WTC11 (cell line): Measurements from ENCODE around the gene BNC1.

Source experiments
- ATF2 ChIP-seq: sonication (generic); formaldehyde crosslinking; IDR thresholded peaks from 2 replicates; pipeline ENCODE4 v1.8.1; 2022; ENCODE audit warnings: low read depth, missing genetic modification reagents, borderline replicate concordance
- ATF3 ChIP-seq: sonication (generic); formaldehyde crosslinking; conservative IDR thresholded peaks from 2 replicates; pipeline ENCODE4 v1.8.1; 2022; ENCODE audit warnings: mild to moderate bottlenecking, missing genetic modification reagents
- CTCF ChIP-seq: fragments of 200-600 bp; IDR thresholded peaks from 2 replicates; pipeline ENCODE4 v1.8.0; 2022; ENCODE audit warnings: antibody characterized with exemption
- TF ChIP-seq, protein P1 (sequence below): sonication (generic); formaldehyde crosslinking; IDR thresholded peaks from 2 replicates; pipeline ENCODE4 v1.8.1; 2022; ENCODE audit warnings: missing genetic modification reagents, borderline replicate concordance
- TF ChIP-seq, protein P2 (sequence below): sonication (generic); formaldehyde crosslinking; IDR thresholded peaks from 2 replicates; pipeline ENCODE4 v1.8.1; 2023; ENCODE audit warnings: mild to moderate bottlenecking, missing genetic modification reagents

DNA sequence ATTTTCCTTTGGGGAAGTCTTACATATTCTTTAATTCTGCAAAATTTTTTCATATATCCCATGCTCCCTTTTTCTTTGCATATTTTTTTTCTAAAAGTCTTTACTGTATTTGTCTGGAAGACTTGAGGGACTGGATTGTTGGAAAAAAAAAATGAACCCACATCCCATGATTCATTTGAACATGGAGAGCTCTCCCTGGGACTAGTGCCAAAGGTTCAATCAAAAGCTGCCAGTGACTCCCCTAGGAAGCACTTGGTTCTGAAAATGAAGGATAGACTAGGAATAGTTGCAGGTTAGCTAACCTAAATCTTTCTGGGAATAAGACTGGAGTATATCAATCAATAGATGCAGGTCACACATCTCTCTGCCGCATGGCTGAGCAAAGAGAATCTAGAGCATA, 16.4 kb upstream of the BNC1 start:
- TF ChIP-seq CTCF (no peak), ATF2 (CRISPR knock-in tag) (no peak), ATF3 (CRISPR knock-in tag) (no peak)
- TF ChIP-seq, protein P1, sequence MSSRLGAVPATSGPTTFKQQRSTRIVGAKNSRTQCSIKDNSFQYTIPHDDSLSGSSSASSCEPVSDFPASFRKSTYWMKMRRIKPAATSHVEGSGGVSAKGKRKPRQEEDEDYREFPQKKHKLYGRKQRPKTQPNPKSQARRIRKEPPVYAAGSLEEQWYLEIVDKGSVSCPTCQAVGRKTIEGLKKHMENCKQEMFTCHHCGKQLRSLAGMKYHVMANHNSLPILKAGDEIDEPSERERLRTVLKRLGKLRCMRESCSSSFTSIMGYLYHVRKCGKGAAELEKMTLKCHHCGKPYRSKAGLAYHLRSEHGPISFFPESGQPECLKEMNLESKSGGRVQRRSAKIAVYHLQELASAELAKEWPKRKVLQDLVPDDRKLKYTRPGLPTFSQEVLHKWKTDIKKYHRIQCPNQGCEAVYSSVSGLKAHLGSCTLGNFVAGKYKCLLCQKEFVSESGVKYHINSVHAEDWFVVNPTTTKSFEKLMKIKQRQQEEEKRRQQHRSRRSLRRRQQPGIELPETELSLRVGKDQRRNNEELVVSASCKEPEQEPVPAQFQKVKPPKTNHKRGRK (CRISPR knock-in tag) = no peak
- TF ChIP-seq, protein P2, sequence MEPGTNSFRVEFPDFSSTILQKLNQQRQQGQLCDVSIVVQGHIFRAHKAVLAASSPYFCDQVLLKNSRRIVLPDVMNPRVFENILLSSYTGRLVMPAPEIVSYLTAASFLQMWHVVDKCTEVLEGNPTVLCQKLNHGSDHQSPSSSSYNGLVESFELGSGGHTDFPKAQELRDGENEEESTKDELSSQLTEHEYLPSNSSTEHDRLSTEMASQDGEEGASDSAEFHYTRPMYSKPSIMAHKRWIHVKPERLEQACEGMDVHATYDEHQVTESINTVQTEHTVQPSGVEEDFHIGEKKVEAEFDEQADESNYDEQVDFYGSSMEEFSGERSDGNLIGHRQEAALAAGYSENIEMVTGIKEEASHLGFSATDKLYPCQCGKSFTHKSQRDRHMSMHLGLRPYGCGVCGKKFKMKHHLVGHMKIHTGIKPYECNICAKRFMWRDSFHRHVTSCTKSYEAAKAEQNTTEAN = no peak
